Measurements from ENCODE around the gene ST3GAL4. TPM values are rescaled to one million over a fixed set of nuclear protein-coding genes. Genes with fewer than 3 reads are reported as not detected.

ST3GAL4 gene
- total RNA-seq, 4 donors from 2014 or later, result 40.0 to 52.4 (median 40.5) TPM

GRCh38 chr11:126328938-126329643 lies 26.4 kb upstream of the ST3GAL4 start:
- intact Hi-C loops (cut with DNase I), result no loop called here
- TF ChIP-seq POLR2AphosphoS5 (IDR thresholded peaks at IDR 0.05) (no peak), POLR2A (IDR thresholded peaks at IDR 0.05; ENCODE audit: low read depth) (no peak), EP300 (IDR thresholded peaks at IDR 0.05) (no peak), CTCF (IDR thresholded peaks at IDR 0.05) (no peak)
- DNase-seq (ENCODE audit: extremely low spot score), result no peak
- Histone ChIP-seq H3K27me3 (no peaks in the 10 kb centered on the region), H3K36me3 (peaks cover 0 to 18% (median 10%) of the 10 kb centered on the region in 4 donors), H3K4me3 (no peak overlapping the region), H3K9me3 (no peaks in the 10 kb centered on the region), H3K4me1 (peaks cover 13 to 23% (median 14%) of the 10 kb centered on the region in 4 donors), H3K27ac (replicated peaks in 1 of 4) (no peak overlapping the region)
- 83% methylated on average over 9 of the region's 9 CpGs for WGBS

GRCh38 chr11:126329644-126330211 lies 25.8 kb upstream of the ST3GAL4 start:
- DNase-seq (ENCODE audit: extremely low spot score), result no peak
- Histone ChIP-seq H3K4me1 (peaks cover 13 to 23% (median 15%) of the 10 kb centered on the region in 4 donors), H3K4me3 (no peak overlapping the region), H3K27ac (replicated peaks in 1 of 4) (no peak overlapping the region), H3K9me3 (no peaks in the 10 kb centered on the region), H3K36me3 (peaks cover 0 to 18% (median 10%) of the 10 kb centered on the region in 4 donors), H3K27me3 (no peaks in the 10 kb centered on the region)
- TF ChIP-seq POLR2A (IDR thresholded peaks at IDR 0.05; ENCODE audit: low read depth) (no peak), CTCF (IDR thresholded peaks at IDR 0.05) (no peak), EP300 (IDR thresholded peaks at IDR 0.05) (no peak), POLR2AphosphoS5 (IDR thresholded peaks at IDR 0.05) (no peak)
- intact Hi-C loops (cut with DNase I), result no loop called here
- 88% methylated on average over 11 of the region's 11 CpGs for WGBS

GRCh38 chr11:126331286-126331685 lies 24.2 kb upstream of the ST3GAL4 start:
- WGBS, result 95% methylated on average over 10 of the region's 13 CpGs
- Histone ChIP-seq H3K9me3 (no peaks in the 10 kb centered on the region), H3K36me3 (peaks cover 0 to 20% (median 12%) of the 10 kb centered on the region in 4 donors), H3K27ac (replicated peaks in 1 of 4) (no peak overlapping the region), H3K27me3 (no peaks in the 10 kb centered on the region), H3K4me3 (no peak overlapping the region), H3K4me1 (peaks cover 20 to 31% (median 25%) of the 10 kb centered on the region in 4 donors)
- DNase-seq (ENCODE audit: extremely low spot score), result no peak
- TF ChIP-seq CTCF (IDR thresholded peaks at IDR 0.05) (no peak), POLR2AphosphoS5 (IDR thresholded peaks at IDR 0.05) (no peak), POLR2A (IDR thresholded peaks at IDR 0.05; ENCODE audit: low read depth) (no peak), EP300 (IDR thresholded peaks at IDR 0.05) (no peak)
- intact Hi-C loops (cut with DNase I), result no loop called here

GRCh38 chr11:126332221-126332711 lies 23.2 kb upstream of the ST3GAL4 start:
- H3K4me3 ChIP-seq, result no peak overlapping the region
- no peak for DNase-seq (ENCODE audit: extremely low spot score)
- H3K4me1 ChIP-seq, result peaks cover 24 to 33% (median 32%) of the 10 kb centered on the region in 4 donors
- intact Hi-C loops (cut with DNase I), result no loop called here
- peaks cover 0 to 20% (median 13%) of the 10 kb centered on the region in 4 donors for H3K36me3 ChIP-seq
- H3K27me3 ChIP-seq, result no peaks in the 10 kb centered on the region
- 63% methylated on average over 5 of the region's 5 CpGs for WGBS
- TF ChIP-seq POLR2AphosphoS5 (IDR thresholded peaks at IDR 0.05) (peak in 1 of 2 donors; percentile 31), POLR2A (IDR thresholded peaks at IDR 0.05; ENCODE audit: low read depth) (no peak), EP300 (IDR thresholded peaks at IDR 0.05) (no peak)
- peak overlapping the region in 1 of 4 donors; percentile 13 for H3K27ac ChIP-seq (replicated peaks in 1 of 4)
- H3K9me3 ChIP-seq, result no peaks in the 10 kb centered on the region

- no peak for DNase-seq (ENCODE audit: extremely low spot score)
- 97% methylated on average over 7 of the region's 7 CpGs for WGBS
- H3K36me3 ChIP-seq, result peaks cover 0 to 22% (median 13%) of the 10 kb centered on the region in 4 donors
Observed at GRCh38 chr11:126333142-126333541, 22.3 kb upstream of the ST3GAL4 start.

More at GRCh38 chr11:126333142-126333541, 22.3 kb upstream of the ST3GAL4 start:
- H3K27me3 ChIP-seq, result no peaks in the 10 kb centered on the region
- no peak overlapping the region for H3K4me3 ChIP-seq
- no peak overlapping the region for H3K27ac ChIP-seq (replicated peaks in 1 of 4)
- intact Hi-C loops (cut with DNase I), result no loop called here
- no peaks in the 10 kb centered on the region for H3K9me3 ChIP-seq
- peaks cover 24 to 40% (median 35%) of the 10 kb centered on the region in 4 donors for H3K4me1 ChIP-seq
- TF ChIP-seq CTCF (IDR thresholded peaks at IDR 0.05) (no peak), POLR2A (IDR thresholded peaks at IDR 0.05; ENCODE audit: low read depth) (no peak), POLR2AphosphoS5 (IDR thresholded peaks at IDR 0.05) (no peak), EP300 (IDR thresholded peaks at IDR 0.05) (no peak)
